ENCODE results near the gene KRTAP9-3. TPM values are rescaled to one million over a fixed set of nuclear protein-coding genes. Genes with fewer than 3 reads are reported as not detected.
"Not testable (repeated sequence)": the region's sequence is repeated elsewhere in the genome, so short reads cannot be mapped to it uniquely, and the experiment has no call there.

KRTAP9-3 gene
- total RNA-seq, 1 experiment from 2014 or later, result not detected

GRCh38 chr17:41271858-41272257 lies 39.6 kb downstream of the KRTAP9-3 start (continued):
- TF ChIP-seq YY1 (IDR thresholded peaks at IDR 0.05; ENCODE audit: extremely low read depth, insufficient replicate concordance, low read depth, low read length) (no peak), ELF1 (IDR thresholded peaks at IDR 0.05; ENCODE audit: borderline replicate concordance, low read depth) (no peak), CEBPB (IDR thresholded peaks at IDR 0.05; ENCODE audit: low read depth) (no peak), POLR2A (IDR thresholded peaks at IDR 0.05; ENCODE audit: borderline replicate concordance, extremely low read depth, insufficient read depth, insufficient read length) (no peak), SP1 (IDR thresholded peaks at IDR 0.05; ENCODE audit: low read depth) (no peak), RAD21 (IDR thresholded peaks at IDR 0.05; ENCODE audit: low read depth) (no peak), EZH2 (IDR thresholded peaks at IDR 0.05) (no peak), ATF3 (IDR thresholded peaks at IDR 0.05) (no peak)

GRCh38 chr17:41275648-41276190 lies 43.5 kb downstream of the KRTAP9-3 start, which contains the start of gene KRTAP9-7:
KRTAP9-7 (plus strand) TSS chr17:41275698; CDS start chr17:41275698, 0 bp downstream.
- CTCF ChIA-PET; H3K4me1 ChIP-seq (ENCODE audit: control insufficient read depth in 1 of 2, insufficient read depth in 2 of 2, low read length in 2 of 2); H3K9ac ChIP-seq (ENCODE audit: low read length); H3K4me3 ChIP-seq (replicated peaks in 1 of 2; ENCODE audit: low read depth in 1 of 2, low read length in 2 of 2); H3K36me3 ChIP-seq (ENCODE audit: control insufficient read depth in 1 of 2, insufficient read depth in 2 of 2, low read length in 2 of 2); H3K4me2 ChIP-seq (ENCODE audit: low read length); H4K20me1 ChIP-seq (ENCODE audit: insufficient read depth); H3K79me2 ChIP-seq (ENCODE audit: insufficient read depth, low read length); RAD21 ChIA-PET (ENCODE audit: low non-redundant PET in 1 of 2, low total read pairs in 2 of 2, uncharacterized antibody in 2 of 2, unreplicated experiment in 2 of 2); H3K27ac ChIP-seq (ENCODE audit: low read depth, low read length); POLR2A ChIA-PET; H3K27me3 ChIP-seq (ENCODE audit: insufficient read depth, low read length); DNase-seq (ENCODE audit: low read depth, low spot score); H3K9me2 ChIP-seq (ENCODE audit: insufficient read depth); BruUV-seq (replicated peaks); H3K9me3 ChIP-seq (ENCODE audit: control insufficient read depth in 1 of 2, insufficient read depth in 1 of 2, low read depth in 1 of 2, low read length in 2 of 2); H2AFZ ChIP-seq (ENCODE audit: low read depth, low read length, poor library complexity, severe bottlenecking); ATAC-seq: not testable (repeated sequence)
- intact Hi-C loops (cut with micrococcal nuclease), result loop anchor here (1.0 kb wide), 1 partner anchor 11 kb away; no protein-coding TSS in a partner anchor
